Esophagus (tissue), 2 donors: ENCODE results near the gene PRSS35. TPM values are rescaled to one million over a fixed set of nuclear protein-coding genes. Genes with fewer than 3 reads are reported as not detected.
"Not testable (repeated sequence)": the region's sequence is repeated elsewhere in the genome, so short reads cannot be mapped to it uniquely, and the experiment has no call there.

Source experiments
- H3K27ac ChIP-seq, 2 donors: one replicate each; pipeline ENCODE4 v1.5.1; 2013; ENCODE audit warnings: low read depth in 2 of 2, mild to moderate bottlenecking in 2 of 2, inconsistent platforms in 1 of 2, low read length in 1 of 2, moderate library complexity in 1 of 2
- H3K27me3 ChIP-seq, 2 donors: one replicate each; pipeline ENCODE4 v1.6.1; 2013; ENCODE audit warnings: low read length in 2 of 2, control low read depth in 1 of 2, mild to moderate bottlenecking in 1 of 2; ENCODE audit not compliant: insufficient read depth in 2 of 2, control insufficient read depth in 1 of 2
- H3K36me3 ChIP-seq, 2 donors: one replicate each; pipeline ENCODE4 v1.6.1; 2013; ENCODE audit warnings: low read length in 1 of 2; ENCODE audit not compliant: control insufficient read depth in 2 of 2, insufficient read depth in 2 of 2
- H3K4me1 ChIP-seq, 2 donors: one replicate each; pipeline ENCODE4 v1.6.1; 2013; ENCODE audit warnings: low read length in 1 of 2; ENCODE audit not compliant: control insufficient read depth in 2 of 2, insufficient read depth in 2 of 2
- H3K4me3 ChIP-seq, 2 donors: one replicate each; pipeline ENCODE4 v1.5.1; 2013; ENCODE audit warnings: low read length in 2 of 2, mild to moderate bottlenecking in 2 of 2, low read depth in 1 of 2, moderate library complexity in 1 of 2
- H3K9me3 ChIP-seq, 2 donors: one replicate each; pipeline ENCODE4 v1.6.1; 2013; ENCODE audit warnings: mild to moderate bottlenecking in 2 of 2, low read depth in 1 of 2, low read length in 1 of 2, moderate library complexity in 1 of 2; ENCODE audit not compliant: control insufficient read depth in 2 of 2, insufficient read depth in 1 of 2
- WGBS, 2 donors: extraction: QIAGEN DNeasy Blood & Tissue Kit; methylation state at CpG; one replicate each; pipeline ENCODE4 v1.1.7; 2013; 5-methylcytosine and 5-hydroxymethylcytosine counted together
- polyA plus RNA-seq, 2 donors: library from polyadenylated mRNA; stranded (reverse); fragments of 200-250 nt; gene quantifications; one replicate each; pipeline ENCODE4 v1.2.3, GENCODE V29; 2013
- donor health status: healthy with polysubstance abuse.
- donor health status: Bipolar disorder and iron deficiency.

The PRSS35 gene
- polyA plus RNA-seq, 2 donors: 0.02 TPM; not detected in 1

GRCh38 chr6:83476971-83477370, 35.4 kb upstream of the PRSS35 start:
- WGBS, 2 donors: 83 to 97% methylated on average over 1 of the region's 1 CpG

GRCh38 chr6:83479389-83479788, 32.9 kb upstream of the PRSS35 start:
- Histone ChIP-seq H3K4me3 (no peak overlapping the region), H3K36me3 (no peaks in the 10 kb centered on the region), H3K27ac (no peak overlapping the region), H3K4me1 (no peaks in the 10 kb centered on the region), H3K27me3 (no peaks in the 10 kb centered on the region), H3K9me3 (no peaks in the 10 kb centered on the region)
- WGBS, 2 donors: 80 to 86% methylated on average over 1 of the region's 1 CpG

More at GRCh38 chr6:83476971-83477370, 35.4 kb upstream of the PRSS35 start:
- Histone ChIP-seq H3K27ac (no peak overlapping the region), H3K9me3 (no peaks in the 10 kb centered on the region), H3K36me3 (no peaks in the 10 kb centered on the region), H3K4me3 (no peak overlapping the region), H3K27me3 (no peaks in the 10 kb centered on the region), H3K4me1 (no peaks in the 10 kb centered on the region)

GRCh38 chr6:83480470-83480869, 31.9 kb upstream of the PRSS35 start:
- H3K27ac ChIP-seq: no peak overlapping the region
- H3K4me1 ChIP-seq: no peaks in the 10 kb centered on the region
- H3K27me3 ChIP-seq: no peaks in the 10 kb centered on the region
- H3K9me3 ChIP-seq: no peaks in the 10 kb centered on the region
- WGBS, 2 donors: 56 to 67% methylated on average over 1 of the region's 1 CpG
- no peaks in the 10 kb centered on the region for H3K36me3 ChIP-seq
- H3K4me3 ChIP-seq: no peak overlapping the region

GRCh38 chr6:83481938-83482337, 30.4 kb upstream of the PRSS35 start:
- H3K4me1 ChIP-seq, H3K36me3 ChIP-seq, H3K27ac ChIP-seq, H3K4me3 ChIP-seq, H3K9me3 ChIP-seq, H3K27me3 ChIP-seq: not testable (repeated sequence)
- 95 to 100% methylated on average over 1 of the region's 1 CpG for WGBS, 2 donors

GRCh38 chr6:83488448-83488847, 23.9 kb upstream of the PRSS35 start:
- Histone ChIP-seq H3K9me3 (no peaks in the 10 kb centered on the region), H3K4me1 (no peaks in the 10 kb centered on the region), H3K27me3 (no peaks in the 10 kb centered on the region), H3K4me3 (no peak overlapping the region), H3K27ac (no peak overlapping the region), H3K36me3 (no peaks in the 10 kb centered on the region)
- WGBS, 2 donors: 59 to 81% methylated on average over 2 of the region's 2 CpGs

GRCh38 chr6:83488861-83489260, 23.5 kb upstream of the PRSS35 start:
- Histone ChIP-seq H3K36me3 (no peaks in the 10 kb centered on the region), H3K27me3 (no peaks in the 10 kb centered on the region), H3K9me3 (no peaks in the 10 kb centered on the region), H3K4me3 (no peak overlapping the region), H3K4me1 (no peaks in the 10 kb centered on the region), H3K27ac (no peak overlapping the region)
- 76 to 81% methylated on average over 4 of the region's 4 CpGs for WGBS, 2 donors

GRCh38 chr6:83490217-83490807, 22.0 kb upstream of the PRSS35 start:
- H3K4me1 ChIP-seq: no peaks in the 10 kb centered on the region
- no peaks in the 10 kb centered on the region for H3K9me3 ChIP-seq
- H3K4me3 ChIP-seq: no peak overlapping the region
- 46 to 59% methylated on average over 2 of the region's 2 CpGs for WGBS, 2 donors
- H3K36me3 ChIP-seq: no peaks in the 10 kb centered on the region
- no peak overlapping the region for H3K27ac ChIP-seq
- H3K27me3 ChIP-seq: no peaks in the 10 kb centered on the region

- H3K27ac ChIP-seq: no peak overlapping the region
- H3K36me3 ChIP-seq: no peaks in the 10 kb centered on the region
- WGBS, 2 donors: 69% methylated on average over 4 of the region's 4 CpGs
- H3K9me3 ChIP-seq: no peaks in the 10 kb centered on the region
- H3K4me3 ChIP-seq: no peak overlapping the region
- no peaks in the 10 kb centered on the region for H3K4me1 ChIP-seq
- H3K27me3 ChIP-seq: no peaks in the 10 kb centered on the region
Observed at GRCh38 chr6:83505356-83505755, 7.0 kb upstream of the PRSS35 start.

GRCh38 chr6:83509441-83509840, 2.9 kb upstream of the PRSS35 start:
- no peaks in the 10 kb centered on the region for H3K36me3 ChIP-seq
- H3K27me3 ChIP-seq: no peaks in the 10 kb centered on the region
- no peaks in the 10 kb centered on the region for H3K9me3 ChIP-seq
- 88 to 97% methylated on average over 1 of the region's 1 CpG for WGBS, 2 donors
- H3K27ac ChIP-seq: no peak overlapping the region
- H3K4me1 ChIP-seq: no peaks in the 10 kb centered on the region
- no peak overlapping the region for H3K4me3 ChIP-seq

- no peak overlapping the region for H3K27ac ChIP-seq
- H3K4me1 ChIP-seq: no peaks in the 10 kb centered on the region
- 82 to 86% methylated on average over 3 of the region's 3 CpGs for WGBS, 2 donors
- no peaks in the 10 kb centered on the region for H3K9me3 ChIP-seq
- H3K36me3 ChIP-seq: no peaks in the 10 kb centered on the region
- H3K27me3 ChIP-seq: no peaks in the 10 kb centered on the region
- H3K4me3 ChIP-seq: no peak overlapping the region
Observed at GRCh38 chr6:83510791-83511190, 1.5 kb upstream of the PRSS35 start.
